HG02938 (cell line): ENCODE data around the gene UBAP2.
"Not testable (repeated sequence)": the region's sequence is repeated elsewhere in the genome, so short reads cannot be mapped to it uniquely, and the experiment has no call there.

Experiments used
- ATAC-seq: cut with Tn5 transposase; IDR thresholded peaks from one replicate; pipeline ENCODE4 v1.9.1; 2021; ENCODE audit warnings: mild to moderate bottlenecking, moderate library complexity; ENCODE audit not compliant: unreplicated experiment

Gene UBAP2

DNA sequence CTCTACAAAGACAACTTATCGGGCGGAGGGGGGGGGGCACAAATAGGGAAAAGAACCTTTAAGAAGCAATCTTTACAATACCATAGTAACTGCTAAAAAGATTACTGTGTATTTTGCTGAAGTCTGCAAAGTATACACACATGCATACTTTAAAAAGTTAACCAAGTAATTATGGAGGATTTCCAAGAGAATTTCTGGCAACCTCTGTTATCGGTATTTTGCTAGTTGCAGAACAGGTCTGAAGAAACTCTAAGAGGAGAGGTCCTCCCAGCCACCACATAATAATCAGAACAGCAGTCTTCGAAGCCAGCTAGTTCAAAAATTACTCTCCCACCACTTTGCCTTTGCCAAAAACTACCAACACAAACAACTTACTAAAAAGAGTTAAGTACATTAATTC, 56.1 kb downstream of the UBAP2 start:
- ATAC-seq: no peak

DNA sequence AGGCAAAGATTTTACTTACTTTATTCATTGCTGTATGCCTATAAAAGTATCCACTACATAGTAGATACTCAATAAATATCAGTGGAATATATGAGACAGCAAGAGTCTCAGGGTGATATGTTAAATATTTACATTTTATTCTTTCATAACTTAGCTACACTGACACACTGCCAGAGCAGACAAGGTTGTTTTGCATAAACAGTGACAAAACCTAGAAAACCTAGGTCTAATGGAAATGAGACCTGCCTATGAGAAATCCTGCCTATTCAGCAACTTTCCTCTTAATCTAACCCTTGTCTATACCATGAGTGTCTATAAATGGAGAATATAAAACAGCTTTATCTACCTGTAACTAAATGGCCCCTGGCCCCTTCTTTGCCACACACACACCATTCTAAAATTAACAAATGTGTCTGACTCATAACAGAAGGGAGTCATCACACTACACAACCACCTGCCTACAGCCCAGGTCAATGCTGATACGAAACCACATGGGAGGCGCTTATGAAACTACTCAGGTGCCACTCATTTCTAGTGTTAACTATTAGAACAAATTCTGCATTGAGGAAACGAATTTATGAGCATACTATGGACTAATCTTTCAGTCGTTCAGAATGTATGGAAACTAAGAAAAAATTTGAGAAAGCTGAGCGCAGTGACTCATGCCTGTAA, 60.3 kb downstream of the UBAP2 start:
- ATAC-seq: peak; percentile 99

DNA sequence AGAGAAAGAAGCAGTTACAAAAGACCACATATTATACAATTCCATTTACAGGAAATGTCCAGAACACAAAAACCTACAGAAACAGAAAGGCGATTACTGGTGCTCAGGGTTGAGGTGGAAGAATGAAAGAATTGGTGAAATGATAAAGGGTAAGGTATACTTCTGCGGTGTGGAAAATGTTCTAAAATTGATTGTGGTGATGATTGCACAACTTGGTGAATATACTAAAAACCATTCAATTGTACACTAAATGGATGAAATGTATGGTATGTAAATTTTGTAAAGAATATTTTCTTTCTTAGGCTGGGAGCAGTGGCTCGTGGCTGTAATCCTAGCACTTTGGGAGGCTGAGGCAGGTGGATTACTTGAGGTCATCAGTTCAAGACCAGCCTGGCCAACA, 72.3 kb downstream of the UBAP2 start:
- no peak for ATAC-seq

DNA sequence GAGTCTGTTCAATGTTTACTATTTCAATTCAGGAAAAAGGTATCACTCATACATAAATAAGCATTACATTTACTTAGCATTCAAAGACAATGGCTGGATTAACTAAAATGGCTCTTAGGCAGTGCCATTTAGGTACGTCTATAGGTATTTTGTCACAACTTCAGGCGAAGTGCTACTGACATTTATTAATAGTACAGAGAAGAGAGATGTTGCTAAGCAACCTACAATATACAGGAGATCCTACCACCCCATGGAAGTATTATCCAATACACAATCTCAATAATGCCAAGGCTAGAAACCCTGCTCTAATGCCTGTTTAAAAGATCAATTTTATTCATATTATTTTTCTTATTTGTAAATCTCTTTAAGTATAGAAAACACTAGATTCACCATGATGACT, 76.0 kb downstream of the UBAP2 start:
- no peak for ATAC-seq

DNA sequence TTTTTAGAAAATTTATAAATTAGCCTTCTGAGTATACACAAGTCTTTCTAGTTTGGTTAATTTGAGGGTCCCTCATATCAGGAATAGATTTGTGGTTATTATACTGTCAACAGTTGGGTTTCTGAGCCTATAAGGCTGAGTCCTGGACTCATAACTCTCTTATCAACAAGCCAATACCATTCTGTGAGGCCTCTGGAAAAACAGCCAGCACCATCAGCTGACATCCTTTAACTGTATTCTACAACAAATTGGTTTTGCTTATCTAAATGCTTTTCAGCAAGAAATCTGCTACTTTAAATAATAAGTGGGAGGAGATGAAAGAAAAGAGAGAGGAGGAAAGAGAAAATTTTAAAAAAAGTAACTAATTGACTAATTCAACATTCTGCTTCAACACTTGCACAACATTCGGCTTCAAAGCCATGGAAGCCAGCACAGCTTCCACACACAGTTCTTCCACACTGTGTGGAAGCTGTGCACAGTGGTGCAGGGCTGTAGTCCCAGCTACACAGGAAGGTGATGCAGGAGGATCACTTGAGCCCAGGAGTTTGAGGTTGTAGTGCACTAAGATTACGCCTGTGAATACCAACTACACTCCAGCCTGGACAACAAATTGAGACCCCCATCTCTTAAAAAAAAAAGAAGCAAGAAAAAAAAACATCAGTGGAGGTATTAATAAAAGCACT, 84.5 kb downstream of the UBAP2 start:
- ATAC-seq: no peak

DNA sequence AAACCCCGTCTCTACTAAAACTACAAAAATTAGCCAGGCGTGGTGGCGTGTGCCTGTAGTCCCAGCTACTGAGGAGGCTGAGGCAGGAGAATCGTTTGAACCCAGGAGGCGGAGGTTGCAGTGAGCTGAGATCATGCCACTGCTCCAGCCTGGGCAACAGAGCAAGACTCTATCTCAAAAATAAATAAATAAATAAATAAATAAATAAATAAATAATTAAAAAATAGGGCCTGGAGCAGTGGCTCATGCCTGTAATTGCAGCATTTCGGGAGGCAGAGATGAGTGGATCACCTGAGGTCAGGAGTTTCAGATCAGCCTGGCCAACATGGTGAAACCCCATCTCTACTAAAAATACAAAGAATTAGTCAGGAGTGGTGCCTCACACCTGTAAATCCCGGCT, 86.2 kb downstream of the UBAP2 start:
- ATAC-seq: not testable (repeated sequence)

DNA sequence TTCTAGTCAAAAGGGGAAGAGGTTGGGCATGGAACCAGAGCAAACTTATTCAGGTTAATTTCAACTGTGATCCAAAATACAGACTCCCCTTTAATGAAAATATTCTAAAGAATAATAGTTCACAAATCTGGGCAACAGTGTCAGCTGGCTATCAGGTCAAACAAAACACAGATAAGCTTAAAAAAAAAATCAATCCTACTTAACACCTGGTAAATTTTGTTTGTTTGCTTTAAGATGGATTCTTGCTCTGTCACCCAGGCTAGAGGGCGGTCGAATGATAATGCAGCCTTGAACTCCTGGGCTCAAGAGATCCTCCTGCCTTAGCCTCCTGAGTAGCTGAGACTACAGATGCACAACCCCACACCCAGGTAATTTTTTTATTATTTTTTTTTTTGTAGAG, 89.0 kb downstream of the UBAP2 start:
- no peak for ATAC-seq

DNA sequence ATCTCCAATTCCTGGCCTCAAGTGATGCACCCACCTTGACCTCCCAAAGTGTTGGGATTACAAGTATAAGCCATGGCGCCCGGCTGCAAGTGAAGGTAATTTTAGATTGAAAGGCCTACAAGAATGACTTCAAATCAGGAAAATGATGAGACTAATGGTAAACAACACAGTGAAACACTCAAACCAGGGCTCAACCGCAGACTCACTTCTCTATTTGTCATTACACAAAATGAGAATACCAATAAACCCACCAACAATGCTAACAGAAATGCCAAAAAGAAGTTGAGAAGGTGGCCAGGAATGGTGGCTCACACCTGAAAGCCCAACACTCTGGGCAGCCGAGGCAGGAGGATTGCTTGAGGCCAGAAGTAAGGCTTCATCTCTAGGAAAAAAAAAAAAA, 92.1 kb downstream of the UBAP2 start:
- ATAC-seq: no peak

DNA sequence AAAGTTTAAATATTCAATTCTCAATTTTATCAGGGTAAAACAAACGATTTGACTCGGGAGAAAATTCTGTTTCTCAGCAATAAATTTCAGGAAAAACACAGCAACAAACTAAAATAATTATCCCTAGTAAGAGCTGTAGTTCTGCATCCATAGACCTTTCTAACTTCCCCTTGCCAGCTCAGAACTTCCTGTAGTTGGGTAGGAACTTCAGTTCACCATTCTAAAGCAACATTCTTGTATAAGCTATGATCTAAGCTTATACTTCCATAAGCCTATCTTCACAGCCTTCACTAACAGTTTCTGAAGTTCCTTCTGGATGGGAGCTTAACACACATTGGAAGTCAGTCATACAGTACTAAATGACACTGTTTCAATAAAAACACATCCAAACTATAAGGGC, 96.6 kb downstream of the UBAP2 start:
- no peak for ATAC-seq

DNA sequence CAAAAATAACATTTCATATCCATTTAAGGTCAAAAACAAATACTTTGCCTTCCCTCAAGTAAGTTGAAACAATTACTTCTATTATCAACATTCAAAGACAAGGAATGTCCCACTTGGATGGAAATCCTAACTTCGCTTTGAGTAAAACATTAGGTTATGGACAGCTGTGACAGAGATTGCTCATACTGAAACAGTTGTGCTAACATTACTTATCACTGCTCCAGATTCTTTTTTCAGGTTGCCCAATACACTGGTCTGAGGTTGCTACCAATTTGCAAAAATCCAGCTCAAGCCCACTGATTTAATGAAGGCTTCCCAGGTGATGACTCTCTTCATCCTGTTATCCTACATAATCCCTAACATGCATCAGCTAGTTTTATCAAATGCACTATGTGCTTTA, 98.3 kb downstream of the UBAP2 start:
- no peak for ATAC-seq

DNA sequence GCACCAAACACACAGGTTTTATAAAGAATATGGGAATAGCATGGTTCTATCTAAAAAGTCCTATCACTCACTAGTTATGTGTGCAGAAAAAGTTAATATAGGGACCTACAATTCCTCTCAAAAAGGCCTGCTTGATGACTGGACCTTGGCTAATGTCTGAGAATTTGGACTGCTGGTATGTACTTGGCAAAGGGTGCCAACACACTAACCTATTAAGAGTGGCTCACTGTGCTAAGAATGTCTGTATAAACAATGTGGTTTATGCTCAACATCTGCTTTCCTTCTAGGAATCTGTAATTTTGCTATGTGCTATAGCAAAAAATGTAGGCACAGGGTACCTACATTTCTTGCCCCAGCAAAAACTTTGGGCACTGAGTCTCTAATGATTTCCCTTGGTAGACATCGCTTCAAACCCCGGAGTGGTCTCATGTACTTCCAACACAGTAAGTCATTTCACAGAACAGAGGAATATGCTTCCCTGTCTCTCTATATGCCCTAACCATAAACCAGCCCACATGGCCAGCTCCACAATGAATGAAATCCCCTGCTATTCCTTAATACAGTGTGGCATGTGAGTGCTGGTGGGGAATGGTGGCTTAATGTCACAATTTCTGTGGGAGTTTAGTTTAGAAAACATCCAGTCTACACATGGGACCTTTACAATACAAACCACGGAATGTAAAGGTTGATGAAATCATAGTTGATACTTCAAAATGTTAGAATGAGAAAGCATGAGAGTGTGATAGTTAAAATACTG, 101.7 kb downstream of the UBAP2 start:
- ATAC-seq: no peak

DNA sequence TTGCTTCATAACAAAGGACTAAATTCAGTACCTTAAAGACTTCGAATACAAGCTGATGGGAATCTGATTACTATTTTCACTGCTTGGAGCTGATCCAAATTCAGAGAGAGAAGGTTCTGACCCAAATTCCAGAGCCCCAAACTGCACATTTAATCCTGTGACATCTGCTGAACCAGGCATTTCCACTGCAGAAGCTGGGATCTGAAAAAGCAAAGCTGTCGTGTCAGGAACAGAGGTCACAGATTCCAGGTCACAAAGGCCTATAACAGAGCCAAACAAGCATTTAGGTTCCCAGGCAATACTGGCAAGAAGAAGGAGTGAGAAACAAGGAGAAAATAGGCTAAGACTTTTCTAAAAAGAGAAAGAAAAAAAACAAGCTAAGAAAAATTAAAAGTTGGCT, 105.3 kb downstream of the UBAP2 start:
- no peak for ATAC-seq

DNA sequence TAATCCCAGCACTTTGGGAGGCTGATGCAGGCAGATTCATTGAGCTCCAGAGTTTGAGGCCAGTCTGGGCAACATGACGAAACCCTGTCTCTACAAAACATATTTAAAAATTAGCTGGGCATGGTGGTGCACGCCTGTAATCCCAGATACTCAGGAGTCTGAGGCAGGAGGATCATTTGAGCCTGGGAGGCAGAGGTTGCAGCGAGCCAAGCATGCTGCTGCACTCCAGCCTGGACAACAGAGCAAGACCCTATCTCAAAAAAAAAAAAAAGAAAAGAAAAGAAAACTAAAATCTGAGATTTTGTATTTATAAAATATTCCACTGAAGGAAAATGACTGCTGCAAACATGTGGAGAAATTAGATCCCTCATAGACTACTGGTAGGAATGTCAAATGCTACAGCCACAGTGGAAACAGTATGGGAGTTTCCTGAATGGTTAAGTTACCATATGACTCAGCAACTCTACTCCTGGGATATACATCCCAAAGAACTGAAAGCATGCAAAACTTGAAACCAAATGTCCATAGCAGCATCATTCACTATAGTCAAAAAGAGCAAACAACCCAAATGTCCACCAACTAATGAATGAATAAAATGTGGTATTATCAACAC, 106.1 kb downstream of the UBAP2 start:
- no peak for ATAC-seq

DNA sequence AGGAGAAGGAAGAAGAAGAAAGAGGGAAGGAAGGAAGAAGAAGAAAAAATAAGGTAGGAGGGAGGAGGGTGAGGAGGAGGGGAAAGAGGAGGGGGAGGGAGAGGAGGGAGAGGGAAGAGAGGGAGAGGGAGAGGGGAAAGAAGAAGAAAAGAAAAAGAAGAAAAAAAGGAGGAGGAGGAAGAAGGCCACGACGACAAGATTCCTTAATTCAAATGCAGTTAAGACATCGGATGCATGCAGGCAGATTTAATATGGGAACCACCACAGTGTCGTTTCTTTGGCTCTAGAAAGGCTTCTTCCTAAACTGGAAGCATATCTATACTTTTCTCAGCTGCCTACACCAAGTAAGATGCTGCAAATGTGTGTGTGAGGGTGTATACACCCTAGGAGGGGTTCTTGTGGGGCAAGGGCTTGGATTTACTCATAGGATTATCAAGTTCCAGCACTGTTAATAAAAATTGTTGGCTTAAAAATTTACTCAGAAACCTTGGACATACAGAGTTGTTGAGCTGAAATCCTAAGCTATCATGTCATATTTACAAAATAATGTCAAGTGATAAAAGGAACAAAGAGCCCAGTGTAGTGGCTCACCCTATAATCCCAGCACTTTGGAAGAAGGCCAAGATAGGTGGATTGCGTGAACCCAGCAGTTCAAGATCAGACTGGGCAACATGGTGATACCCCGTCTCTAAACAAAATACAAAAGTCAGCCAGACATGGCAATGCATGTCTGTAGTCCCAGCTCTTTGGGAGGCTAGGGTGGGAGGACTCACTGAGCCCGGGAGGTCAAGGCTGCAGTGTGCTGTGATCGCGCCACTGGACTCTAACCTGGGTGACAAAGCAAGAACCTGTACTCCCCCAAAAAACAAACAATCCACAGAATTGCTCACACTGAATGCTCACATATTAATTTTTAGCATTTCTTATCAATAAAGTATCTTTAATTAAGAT, 108.5 kb downstream of the UBAP2 start:
- no peak for ATAC-seq

DNA sequence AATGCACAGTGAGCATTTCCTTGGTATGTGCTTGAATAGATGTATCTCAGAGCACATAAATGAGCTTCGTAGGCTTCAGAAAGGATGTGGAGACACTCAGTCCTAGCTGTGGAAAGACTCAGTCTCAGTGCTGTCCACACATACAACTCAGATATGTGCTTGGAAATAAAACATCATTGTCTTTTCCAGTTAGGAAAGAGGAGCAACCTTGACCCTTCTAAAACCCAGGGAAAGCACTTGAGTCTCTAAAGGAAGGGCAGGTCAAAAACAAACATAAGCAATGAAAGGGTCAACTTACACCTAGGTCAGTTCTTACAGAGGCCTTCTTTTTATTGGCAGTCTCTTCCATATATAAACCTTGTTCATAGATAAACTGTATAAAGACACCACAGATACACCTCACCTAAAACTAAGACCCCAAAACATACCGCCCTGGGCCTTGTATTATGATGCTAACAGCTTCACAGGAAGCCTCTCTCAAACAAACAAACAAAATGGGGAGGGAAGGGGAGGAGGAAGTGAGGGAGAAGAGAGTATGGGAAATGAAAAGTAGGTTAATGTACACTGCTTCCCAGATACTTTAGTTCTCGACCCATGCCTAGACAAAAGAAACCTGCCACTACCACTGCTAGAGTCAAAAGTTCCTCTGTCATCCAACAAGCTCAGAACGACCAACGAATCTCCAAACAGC, 114.4 kb downstream of the UBAP2 start:
- ATAC-seq: no peak

DNA sequence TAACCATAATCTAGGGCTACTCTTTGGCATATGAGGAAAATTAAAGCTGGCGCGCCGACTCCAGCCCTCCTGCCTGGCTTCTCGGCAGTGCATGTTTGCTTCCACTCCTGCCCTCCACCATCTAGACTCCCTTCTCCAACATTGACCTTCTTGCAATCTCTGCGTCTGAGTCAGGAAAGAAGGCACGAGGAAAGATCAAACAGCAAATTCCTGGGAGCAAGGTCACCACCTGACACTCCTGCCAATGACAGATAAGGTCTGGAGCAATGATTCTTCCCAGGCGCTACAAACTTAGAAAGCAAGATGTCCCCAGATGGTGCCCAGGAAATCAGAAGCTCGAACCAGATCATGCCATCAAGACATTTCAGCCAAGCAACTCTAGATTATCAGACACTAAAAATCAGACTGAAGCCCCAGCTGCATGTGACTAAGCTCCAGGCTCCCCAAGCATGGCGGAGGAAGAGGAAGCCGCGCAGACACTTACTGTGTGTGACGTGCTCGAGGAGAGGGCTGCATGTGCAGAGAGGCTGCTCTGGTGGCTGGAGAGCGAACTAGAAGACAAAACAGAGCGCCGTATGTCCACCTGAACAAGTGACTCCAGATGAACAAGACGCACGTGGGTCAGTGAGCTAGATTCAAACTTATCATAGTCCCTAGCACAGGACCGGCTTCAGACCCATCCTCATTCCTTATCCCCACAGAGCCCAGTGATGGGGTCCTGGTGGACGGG, 116.4 kb downstream of the UBAP2 start:
- ATAC-seq: no peak

DNA sequence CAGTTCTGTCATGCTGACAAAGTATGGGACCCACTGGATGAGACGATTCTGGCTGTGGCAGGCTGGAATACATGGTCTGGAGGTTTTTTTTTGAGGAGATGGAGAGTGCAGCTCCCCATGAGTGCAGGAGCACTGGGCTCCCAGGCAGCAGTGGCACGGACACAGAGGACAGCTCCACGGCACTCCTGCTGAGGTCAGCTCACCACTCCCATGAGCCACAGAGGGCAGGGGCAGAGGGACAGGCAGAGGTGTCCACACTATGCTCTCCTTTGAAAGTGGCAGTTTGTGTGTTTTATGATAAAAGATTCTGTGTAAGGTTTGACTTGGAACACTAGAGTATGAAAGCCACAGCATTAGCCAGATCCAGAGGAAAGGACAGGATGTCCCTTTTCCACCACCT, 117.4 kb downstream of the UBAP2 start:
- ATAC-seq: no peak

DNA sequence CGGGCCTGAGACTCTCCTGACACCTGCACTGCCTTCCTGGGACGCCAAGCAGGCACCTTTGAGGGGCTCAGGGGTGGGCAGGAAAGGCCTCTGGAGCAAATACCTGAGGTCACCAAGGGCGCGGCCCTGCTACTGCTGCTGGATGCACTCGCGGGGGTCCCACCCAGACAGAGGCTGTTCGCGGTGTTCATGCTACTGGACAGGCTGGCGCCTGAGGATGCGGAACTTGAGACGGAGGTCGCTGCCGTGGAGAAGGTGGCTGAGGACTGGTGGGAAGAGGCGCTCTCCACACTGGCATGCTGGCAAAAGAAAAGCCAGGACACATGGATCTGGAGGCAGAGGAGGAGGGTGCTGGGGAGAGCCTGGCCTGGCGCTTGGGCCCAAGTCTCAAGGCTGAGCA, 121.0 kb downstream of the UBAP2 start:
- no peak for ATAC-seq

DNA sequence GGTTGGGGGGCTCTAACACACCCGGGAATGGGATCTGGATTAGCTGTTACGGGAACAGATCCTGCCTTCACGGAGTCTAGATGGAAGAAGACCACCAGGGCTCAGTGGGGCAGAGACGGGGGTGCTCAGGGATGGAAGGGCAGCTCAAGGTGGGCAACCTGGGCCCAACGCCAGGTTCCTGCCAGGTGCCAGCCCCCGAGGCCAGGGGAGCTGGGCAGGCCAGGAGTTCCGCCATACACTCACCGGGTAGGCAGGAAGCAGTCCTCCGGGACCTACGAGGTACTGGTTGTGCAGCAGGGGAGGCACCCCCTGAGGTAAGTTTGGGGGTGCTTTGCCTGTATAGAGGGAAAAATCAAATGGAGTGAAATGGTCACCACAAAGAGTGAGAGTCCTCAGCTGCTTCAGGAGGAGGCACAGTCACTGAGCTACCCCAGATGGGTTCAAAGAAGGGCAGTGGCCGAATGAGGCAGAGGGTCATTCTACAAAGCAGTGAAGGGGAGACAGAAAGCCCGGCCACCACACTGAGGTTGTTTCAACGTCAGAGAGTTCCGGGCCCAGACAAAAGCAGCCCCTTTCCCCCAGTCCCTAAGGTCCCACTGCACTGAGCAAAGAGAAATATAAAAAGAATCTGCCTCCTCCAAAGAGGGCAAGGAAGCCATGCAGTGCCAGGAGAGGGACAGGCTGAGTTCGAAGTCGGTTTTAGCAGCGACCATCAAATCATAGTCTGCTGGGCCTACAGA, 121.8 kb downstream of the UBAP2 start:
- no peak for ATAC-seq
